ENCODE measurements around the gene IRF2BP1. TPM values are rescaled to one million over a fixed set of nuclear protein-coding genes. Genes with fewer than 3 reads are reported as not detected.

Gene IRF2BP1
- total RNA-seq, 1 donor: 25.7 TPM

- TF ChIP-seq CTCF (IDR thresholded peaks at IDR 0.05; ENCODE audit: insufficient read depth, low read length): no peak
- no peak for DNase-seq (ENCODE audit: low read depth)
Measured at GRCh38 chr19:45881909-45882528, 3.9 kb downstream of the IRF2BP1 start.

GRCh38 chr19:45881082-45881908 is 4.6 kb downstream of the IRF2BP1 start:
- DNase-seq (ENCODE audit: low read depth): no peak
- H3K4me3 ChIP-seq (ENCODE audit: low read depth, low read length): no peak overlapping the region
- TF ChIP-seq CTCF (IDR thresholded peaks at IDR 0.05; ENCODE audit: insufficient read depth, low read length): no peak

More at GRCh38 chr19:45881909-45882528, 3.9 kb downstream of the IRF2BP1 start:
- no peak overlapping the region for H3K4me3 ChIP-seq (ENCODE audit: low read depth, low read length)

- no peak for DNase-seq (ENCODE audit: low read depth)
- no peak for TF ChIP-seq CTCF (IDR thresholded peaks at IDR 0.05; ENCODE audit: insufficient read depth, low read length)
- H3K4me3 ChIP-seq (ENCODE audit: low read depth, low read length): no peak overlapping the region
Measured at GRCh38 chr19:45879971-45880370, 6.0 kb downstream of the IRF2BP1 start.

GRCh38 chr19:45879055-45879454 is 6.9 kb downstream of the IRF2BP1 start:
- H3K4me3 ChIP-seq (ENCODE audit: low read depth, low read length): no peak overlapping the region
- DNase-seq (ENCODE audit: low read depth): no peak
- no peak for TF ChIP-seq CTCF (IDR thresholded peaks at IDR 0.05; ENCODE audit: insufficient read depth, low read length)

- TF ChIP-seq CTCF (IDR thresholded peaks at IDR 0.05; ENCODE audit: insufficient read depth, low read length): no peak
- H3K4me3 ChIP-seq (ENCODE audit: low read depth, low read length): no peak overlapping the region
- no peak for DNase-seq (ENCODE audit: low read depth)
Measured at GRCh38 chr19:45878043-45878794, 7.7 kb downstream of the IRF2BP1 start.

- no peak for TF ChIP-seq CTCF (IDR thresholded peaks at IDR 0.05; ENCODE audit: insufficient read depth, low read length)
- H3K4me3 ChIP-seq (ENCODE audit: low read depth, low read length): no peak overlapping the region
- no peak for DNase-seq (ENCODE audit: low read depth)
Measured at GRCh38 chr19:45876411-45877197, 9.3 kb downstream of the IRF2BP1 start.

Data from fibroblast of the aortic adventitia (primary cell).